Jurkat, Clone E6-1 (cell line): Measurements from ENCODE around the gene CHCHD4.
"Not testable (repeated sequence)": the region's sequence is repeated elsewhere in the genome, so short reads cannot be mapped to it uniquely, and the experiment has no call there.

Experiments
- DNase-seq: peaks from one replicate; pipeline ENCODE4 v3.0.0-alpha.2; 2011; ENCODE audit warnings: low read depth, low spot score
- H3K4me3 ChIP-seq: 2 replicates; pipeline ENCODE4 v1.5.1; 2011; ENCODE audit warnings: mild to moderate bottlenecking, low read length, control low read depth, moderate library complexity

CHCHD4 gene

GRCh38 chr3:14091959-14092358 lies 32.7 kb downstream of the CHCHD4 start:
- DNase-seq, H3K4me3 ChIP-seq: not testable (repeated sequence)

GRCh38 chr3:14087461-14087860 lies 37.2 kb downstream of the CHCHD4 start:
- H3K4me3 ChIP-seq, DNase-seq: not testable (repeated sequence)

- no peak for DNase-seq
- no peak overlapping the region for H3K4me3 ChIP-seq
Observed at GRCh38 chr3:14082108-14082657, 42.5 kb downstream of the CHCHD4 start.

GRCh38 chr3:14077310-14077709 lies 47.4 kb downstream of the CHCHD4 start:
- no peak for DNase-seq
- H3K4me3 ChIP-seq = no peak overlapping the region

- not testable (repeated sequence) for DNase-seq
Observed at GRCh38 chr3:14075233-14075632, 49.4 kb downstream of the CHCHD4 start.

GRCh38 chr3:14064910-14065309 lies 59.8 kb downstream of the CHCHD4 start:
- H3K4me3 ChIP-seq = no peak overlapping the region
- no peak for DNase-seq

More at GRCh38 chr3:14075233-14075632, 49.4 kb downstream of the CHCHD4 start:
- H3K4me3 ChIP-seq = not testable (repeated sequence)

GRCh38 chr3:14063152-14063551 lies 61.5 kb downstream of the CHCHD4 start:
- no peak for DNase-seq
- H3K4me3 ChIP-seq = no peak overlapping the region
